NCI-H1092 treated with DMSO at 0.1 percent for 48 hours (cell line): ENCODE results near the gene UGP2.
A peak's percentile ranks its signal among the peaks of the same experiment; 100 is the strongest.
"Not testable (repeated sequence)": the region's sequence is repeated elsewhere in the genome, so short reads cannot be mapped to it uniquely, and the experiment has no call there.

Experiments used
- DNase-seq: peaks from one replicate; lab custom pipeline; 2025; lab: John Stamatoyannopoulos, UW

Gene UGP2

DNA sequence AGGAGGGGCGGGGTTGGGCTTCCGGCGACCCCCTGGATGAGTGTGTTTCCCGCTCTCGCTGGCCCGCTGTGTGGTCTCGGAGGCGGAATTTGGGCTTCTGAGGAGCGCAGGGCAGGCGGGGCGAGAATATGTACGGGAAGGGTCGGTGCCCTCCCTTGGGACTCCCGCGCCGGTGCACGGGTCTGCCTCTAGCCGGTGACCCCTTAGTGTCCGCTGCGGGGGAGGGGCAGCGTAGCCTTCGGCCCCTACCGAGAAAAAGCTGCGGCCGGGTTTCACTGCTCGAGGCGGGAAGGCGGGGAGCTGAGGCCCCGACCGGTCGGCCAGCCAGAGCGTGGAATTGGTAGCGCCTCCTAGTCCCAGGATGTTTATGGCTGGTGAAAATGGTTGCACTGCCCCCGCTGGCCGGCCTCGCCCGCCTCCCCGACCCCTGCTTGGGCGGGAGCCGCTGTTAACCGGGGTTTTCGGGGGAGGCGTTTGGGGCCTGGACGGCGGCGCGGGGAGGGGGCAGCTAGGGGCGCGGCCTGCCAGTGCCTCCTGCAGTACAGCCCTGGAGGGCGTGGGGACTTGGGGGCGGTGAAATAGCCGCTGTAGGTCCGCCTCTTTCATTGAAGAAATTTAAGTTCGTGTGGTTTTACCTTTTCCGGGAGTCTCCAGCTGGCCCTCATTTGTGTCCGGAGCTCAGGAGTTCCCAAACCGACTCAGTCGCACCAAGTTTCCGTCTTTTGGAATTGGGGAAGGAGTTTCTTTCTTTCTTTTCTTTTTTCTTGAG, at the start of gene UGP2:
UGP2 (plus strand) TSS at position 643 of the 769 bp plus-strand sequence. CDS start 290 bp downstream, outside the sequence.
- peak; percentile 67 for DNase-seq

DNA sequence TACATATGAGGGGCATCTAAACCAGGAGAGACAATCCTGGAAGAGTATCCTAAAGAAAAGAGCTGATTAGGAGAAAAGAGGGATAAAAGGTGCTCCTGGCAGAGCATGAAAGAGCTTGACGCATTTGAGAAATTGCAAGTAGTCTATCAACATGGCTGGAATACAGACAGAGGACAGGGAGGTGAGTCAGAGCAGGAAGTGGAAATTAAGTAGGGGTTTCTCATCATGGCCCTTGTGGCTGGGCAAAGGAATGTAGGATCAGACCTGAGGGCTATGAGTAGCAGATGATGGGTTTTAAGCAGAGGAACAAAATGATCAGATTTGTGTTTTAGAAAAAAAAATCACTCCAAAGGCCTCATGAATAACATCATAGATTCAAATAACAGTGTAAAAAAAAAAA, 49.2 kb upstream of the UGP2 start:
- no peak for DNase-seq

- no peak for DNase-seq
Measured at GRCh38 chr2:63796366-63796765, 45.3 kb upstream of the UGP2 start.

- DNase-seq: no peak
Measured at GRCh38 chr2:63796796-63797195, 44.9 kb upstream of the UGP2 start.

DNA sequence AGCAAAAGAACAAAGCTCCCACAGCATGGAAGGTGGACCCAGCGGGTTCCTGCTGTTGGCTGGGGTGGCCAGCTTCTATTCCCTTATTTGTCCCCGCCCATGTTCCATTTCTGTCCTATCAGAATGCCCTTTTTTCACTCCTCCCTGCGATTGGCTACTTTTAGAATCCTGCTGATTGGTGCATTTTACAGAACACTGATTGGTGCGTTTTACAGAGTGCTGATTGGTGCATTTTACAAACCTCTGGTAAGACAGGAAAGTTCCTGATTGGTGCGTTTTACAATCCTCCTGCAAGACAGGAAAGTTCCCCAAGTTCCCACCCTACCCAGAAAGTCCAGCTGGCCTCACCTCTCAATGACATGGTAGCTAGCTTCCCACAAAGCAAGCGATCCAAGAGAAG, 40.2 kb upstream of the UGP2 start:
- no peak for DNase-seq

DNA sequence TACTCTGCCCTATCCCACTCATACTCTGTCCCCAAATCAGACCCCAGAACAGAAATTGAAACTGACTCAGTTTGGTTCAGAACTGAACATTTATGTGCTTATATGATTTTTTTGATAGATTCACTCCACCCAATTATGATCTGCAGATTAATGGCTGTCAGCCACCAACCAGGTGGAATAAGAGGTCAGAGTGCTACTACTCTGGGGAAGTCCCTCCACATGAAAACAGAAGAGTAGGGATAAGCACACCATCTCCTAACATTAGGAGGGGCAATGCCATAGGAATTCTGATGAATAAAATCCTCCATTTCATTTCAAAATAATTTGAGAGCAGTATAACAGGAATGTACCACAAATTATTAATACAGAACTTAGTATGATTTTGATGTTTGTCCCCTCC, 36.3 kb upstream of the UGP2 start:
- DNase-seq: no peak

- not testable (repeated sequence) for DNase-seq
Measured at GRCh38 chr2:63808036-63808435, 33.7 kb upstream of the UGP2 start.

GRCh38 chr2:63808911-63809310, 32.8 kb upstream of the UGP2 start:
- not testable (repeated sequence) for DNase-seq

DNA sequence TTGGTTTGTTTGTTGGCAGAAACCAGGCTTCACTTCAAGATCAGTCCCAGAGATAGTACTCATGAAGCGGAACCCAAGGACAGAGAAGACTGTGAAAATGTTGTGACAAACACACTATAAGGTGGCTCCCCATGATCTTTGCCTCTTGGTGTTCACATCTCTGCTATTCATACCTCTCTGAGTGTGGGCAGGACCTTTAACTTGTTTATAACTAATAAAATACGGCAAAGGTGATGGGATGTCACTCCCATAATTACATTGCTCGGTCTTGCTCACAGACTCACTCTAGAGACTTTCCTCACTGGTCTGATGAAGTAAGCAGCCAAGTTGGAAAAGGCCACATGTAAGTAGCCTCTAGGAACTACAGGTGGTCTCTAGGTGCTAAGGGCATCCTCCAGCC, 30.6 kb upstream of the UGP2 start:
- no peak for DNase-seq

GRCh38 chr2:63811870-63812269, 29.8 kb upstream of the UGP2 start:
- not testable (repeated sequence) for DNase-seq

- no peak for DNase-seq
Measured at GRCh38 chr2:63814114-63814513, 27.6 kb upstream of the UGP2 start.

- no peak for DNase-seq
Measured at GRCh38 chr2:63817382-63817781, 24.3 kb upstream of the UGP2 start.

- DNase-seq: no peak
Measured at GRCh38 chr2:63818271-63818670, 23.4 kb upstream of the UGP2 start.

GRCh38 chr2:63819256-63819655, 22.4 kb upstream of the UGP2 start:
- DNase-seq: no peak

- DNase-seq: no peak
Measured at GRCh38 chr2:63819765-63820717, 21.7 kb upstream of the UGP2 start.

DNA sequence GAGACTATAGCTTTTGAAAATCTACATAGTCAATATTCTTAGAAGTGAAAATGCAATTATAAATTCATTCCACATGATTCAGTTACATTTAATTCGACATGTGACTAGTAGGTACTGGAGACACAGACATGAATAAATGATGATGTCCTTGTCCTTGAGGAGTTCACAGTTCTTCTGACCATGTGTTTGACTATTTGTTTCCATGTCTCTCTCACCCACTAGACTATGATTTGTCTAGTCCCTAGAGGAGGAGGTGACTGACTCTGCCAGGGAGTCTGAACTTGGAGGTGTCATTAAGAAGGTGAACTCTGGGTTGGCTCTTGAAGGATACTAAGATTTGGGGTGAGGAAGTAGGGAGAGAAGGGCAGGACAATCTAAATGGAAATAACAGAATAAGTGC, 20.7 kb upstream of the UGP2 start:
- no peak for DNase-seq

- no peak for DNase-seq
Measured at GRCh38 chr2:63821396-63821795, 20.3 kb upstream of the UGP2 start.

GRCh38 chr2:63822478-63822877, 19.2 kb upstream of the UGP2 start:
- DNase-seq: no peak

DNA sequence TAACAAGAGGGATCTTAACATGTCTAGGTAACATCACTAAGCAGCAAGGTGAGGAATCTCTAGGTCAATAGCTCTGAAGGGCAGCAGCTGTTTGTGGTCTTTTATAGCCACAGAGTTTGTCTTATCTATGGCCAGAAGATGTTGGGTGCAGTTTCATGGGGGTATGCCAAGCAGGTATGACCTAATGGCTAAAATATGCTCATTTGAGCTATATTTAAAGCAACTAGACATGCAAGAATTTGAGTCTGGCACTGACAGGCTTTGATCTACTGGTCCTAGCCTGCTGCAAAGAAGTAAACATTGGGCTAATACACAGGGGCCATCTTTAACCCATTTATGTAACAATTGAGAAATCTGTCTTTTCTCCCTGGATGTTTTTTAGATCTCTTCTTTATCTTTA, 13.9 kb upstream of the UGP2 start:
- no peak for DNase-seq

GRCh38 chr2:63831176-63831575, 10.5 kb upstream of the UGP2 start:
- no peak for DNase-seq

DNA sequence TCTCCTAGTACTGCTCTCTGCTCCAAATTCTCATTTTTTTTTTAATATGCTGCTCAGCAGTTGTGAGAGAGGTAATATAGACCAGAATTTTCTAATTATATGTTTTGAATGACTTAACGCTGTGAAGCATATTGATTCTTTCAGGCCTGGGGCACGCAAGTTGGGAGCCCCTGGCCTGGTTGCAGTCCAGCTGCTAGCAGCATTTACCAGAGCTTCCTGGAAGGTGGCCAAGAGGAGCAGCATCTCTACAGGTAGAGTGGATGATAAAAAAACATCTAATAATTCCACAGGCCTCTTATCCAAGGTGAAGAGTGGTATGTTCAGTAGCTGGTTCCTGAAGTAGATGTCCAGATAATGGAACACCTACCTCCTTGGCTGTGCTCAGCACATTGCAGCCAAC, 7.3 kb upstream of the UGP2 start:
- DNase-seq: peak; percentile 26

DNA sequence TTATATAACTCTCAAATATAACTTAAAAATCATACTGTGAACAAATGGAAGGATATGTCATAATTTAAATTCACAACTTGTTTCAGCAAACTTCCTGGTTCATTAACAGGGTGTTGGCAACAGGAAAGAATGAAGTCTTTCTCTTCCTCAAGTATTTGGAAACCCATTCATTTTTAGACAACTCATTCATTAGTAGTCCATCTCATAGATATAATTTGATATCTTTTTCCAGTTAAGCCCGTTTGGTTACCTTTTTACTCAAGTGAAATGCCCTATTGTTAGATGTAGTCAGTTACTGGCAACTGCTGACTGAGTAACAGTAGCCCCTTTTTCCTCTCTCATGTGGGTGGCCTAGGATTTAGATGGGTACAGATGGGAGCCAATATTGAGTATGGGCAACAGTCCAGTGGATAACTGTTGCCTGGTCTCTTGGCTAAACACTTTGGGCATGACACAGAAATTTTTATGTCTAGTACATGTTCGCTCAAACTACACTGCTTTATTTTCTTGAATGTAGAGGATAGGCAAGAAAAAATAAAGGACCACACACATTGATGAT, 4.6 kb upstream of the UGP2 start:
- no peak for DNase-seq
